Urothelium cell line (cell line): ENCODE results near the gene ERCC8.
"Not testable (repeated sequence)": the region's sequence is repeated elsewhere in the genome, so short reads cannot be mapped to it uniquely, and the experiment has no call there.

ENCODE experiments used
- DNase-seq: peaks from one replicate; pipeline ENCODE4 v3.0.0; 2011; ENCODE audit warnings: low spot score, mixed read lengths
- FAIRE-seq: peaks from 2 replicates; lab custom pipeline; 2011; peaks lifted over from hg19 to GRCh38; lab: Jason Lieb, UNC

ERCC8 gene

GRCh38 chr5:60944904-60945812 is at the start of gene ERCC8, which contains the start of gene NDUFAF2:
TSS of gene ERCC8 (minus strand) at chr5:60945070. CDS start at chr5:60945008, 62 bp downstream.
TSS of gene NDUFAF2 (plus strand) at chr5:60945205. CDS start at chr5:60945256, 51 bp downstream.
- peak; percentile 96 for DNase-seq
- FAIRE-seq, result peak; percentile 96

- no peak for FAIRE-seq
- DNase-seq, result no peak
Measured at GRCh38 chr5:60993875-60994571, 49.2 kb upstream of the ERCC8 start.

- FAIRE-seq (no peak), DNase-seq (no peak)
Measured at GRCh38 chr5:60993425-60993824, 48.6 kb upstream of the ERCC8 start.

- DNase-seq (no peak), FAIRE-seq (peak; percentile 77)
Measured at GRCh38 chr5:60992871-60993270, 48.0 kb upstream of the ERCC8 start.

- FAIRE-seq (no peak), DNase-seq (no peak)
Measured at GRCh38 chr5:60989790-60990189, 44.9 kb upstream of the ERCC8 start.

- DNase-seq, FAIRE-seq: not testable (repeated sequence)
Measured at GRCh38 chr5:60982127-60982526, 37.3 kb upstream of the ERCC8 start.

- DNase-seq (no peak), FAIRE-seq (no peak)
Measured at GRCh38 chr5:60980511-60980910, 35.6 kb upstream of the ERCC8 start.

- DNase-seq (no peak), FAIRE-seq (no peak)
Measured at GRCh38 chr5:60978968-60979367, 34.1 kb upstream of the ERCC8 start.

GRCh38 chr5:60977956-60978737 is 33.3 kb upstream of the ERCC8 start:
- FAIRE-seq (no peak), DNase-seq (no peak)

- DNase-seq (no peak), FAIRE-seq (no peak)
Measured at GRCh38 chr5:60972231-60972630, 27.4 kb upstream of the ERCC8 start.

- FAIRE-seq (no peak), DNase-seq (no peak)
Measured at GRCh38 chr5:60961685-60962084, 16.8 kb upstream of the ERCC8 start.

GRCh38 chr5:60960591-60960990 is 15.7 kb upstream of the ERCC8 start:
- DNase-seq, result peak; percentile 14
- FAIRE-seq, result no peak

GRCh38 chr5:60959156-60959555 is 14.3 kb upstream of the ERCC8 start:
- FAIRE-seq (no peak), DNase-seq (no peak)

GRCh38 chr5:60958712-60959111 is 13.8 kb upstream of the ERCC8 start:
- DNase-seq, result no peak
- no peak for FAIRE-seq

GRCh38 chr5:60958088-60958487 is 13.2 kb upstream of the ERCC8 start:
- no peak for FAIRE-seq
- DNase-seq, result no peak

GRCh38 chr5:60955239-60955638 is 10.4 kb upstream of the ERCC8 start:
- FAIRE-seq, result no peak
- no peak for DNase-seq

GRCh38 chr5:60948738-60949137 is 3.9 kb upstream of the ERCC8 start:
- DNase-seq, result no peak
- FAIRE-seq, result no peak

GRCh38 chr5:60945813-60946187 is 930 bp upstream of the ERCC8 start:
- DNase-seq, result no peak
- FAIRE-seq, result no peak

GRCh38 chr5:60943624-60944023 is 1.2 kb downstream of the ERCC8 start:
- DNase-seq (no peak), FAIRE-seq (no peak)

GRCh38 chr5:60929024-60929423 is 15.8 kb downstream of the ERCC8 start:
- DNase-seq (no peak), FAIRE-seq (no peak)

GRCh38 chr5:60927450-60927849 is 17.4 kb downstream of the ERCC8 start:
- no peak for FAIRE-seq
- DNase-seq, result no peak
